ENCODE measurements around the gene PPP2R2D. TPM values are rescaled to one million over a fixed set of nuclear protein-coding genes. Genes with fewer than 3 reads are reported as not detected.
"Not testable (repeated sequence)": the region's sequence is repeated elsewhere in the genome, so short reads cannot be mapped to it uniquely, and the experiment has no call there.

Gene PPP2R2D
- total and polyA plus RNA-seq, 9 donors, result 25.2 to 33.2 (median 28.4) TPM

DNA sequence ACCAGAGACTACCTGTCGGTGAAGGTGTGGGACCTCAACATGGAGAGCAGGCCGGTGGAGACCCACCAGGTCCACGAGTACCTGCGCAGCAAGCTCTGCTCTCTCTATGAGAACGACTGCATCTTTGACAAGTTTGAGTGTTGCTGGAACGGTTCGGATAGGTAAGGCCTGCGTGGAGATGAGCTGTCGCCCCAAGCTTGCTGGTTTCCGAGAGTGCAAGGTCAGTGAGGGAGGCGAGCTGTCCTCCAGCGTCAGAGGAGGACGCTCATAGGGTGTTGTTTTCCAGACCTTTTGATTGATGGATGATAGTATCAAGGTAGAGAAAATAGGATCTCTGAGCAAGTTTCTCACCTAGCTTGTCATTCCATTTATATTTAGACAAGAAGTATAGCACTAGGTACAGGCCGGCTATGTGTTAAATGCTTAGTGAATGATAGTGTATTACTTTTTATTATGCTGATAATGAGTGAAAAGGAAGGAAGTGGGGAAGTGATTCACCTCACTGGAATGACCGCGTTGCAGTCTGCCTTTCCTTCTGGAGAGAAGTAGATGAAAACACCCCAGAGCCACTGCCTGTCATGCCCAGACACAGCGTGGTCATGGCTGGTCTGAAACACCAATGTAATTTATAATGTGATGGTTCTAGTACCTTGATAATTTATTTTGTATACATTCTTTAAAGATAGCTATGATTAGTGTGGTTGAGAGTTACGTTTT, 47.0 kb downstream of the PPP2R2D start:
- Histone ChIP-seq H3K36me3 (ENCODE audit: control insufficient read depth, insufficient read depth, low read length) (peaks cover 76% of the 10 kb centered on the region), H3K9me3 (replicated peaks; ENCODE audit: control insufficient read depth, low read depth, low read length) (no peaks in the 10 kb centered on the region), H3K4me3 (ENCODE audit: low read length) (no peak overlapping the region), H3K27ac (ENCODE audit: low read length) (no peak overlapping the region), H3K4me1 (ENCODE audit: control insufficient read depth, insufficient read depth, low read length) (no peaks in the 10 kb centered on the region), H3K27me3 (ENCODE audit: control insufficient read depth, insufficient read depth, low read length) (no peaks in the 10 kb centered on the region)
- DNase-seq, result no peak
- WGBS (ENCODE audit: insufficient coverage), result 100% methylated on average over 11 of the region's 18 CpGs

DNA sequence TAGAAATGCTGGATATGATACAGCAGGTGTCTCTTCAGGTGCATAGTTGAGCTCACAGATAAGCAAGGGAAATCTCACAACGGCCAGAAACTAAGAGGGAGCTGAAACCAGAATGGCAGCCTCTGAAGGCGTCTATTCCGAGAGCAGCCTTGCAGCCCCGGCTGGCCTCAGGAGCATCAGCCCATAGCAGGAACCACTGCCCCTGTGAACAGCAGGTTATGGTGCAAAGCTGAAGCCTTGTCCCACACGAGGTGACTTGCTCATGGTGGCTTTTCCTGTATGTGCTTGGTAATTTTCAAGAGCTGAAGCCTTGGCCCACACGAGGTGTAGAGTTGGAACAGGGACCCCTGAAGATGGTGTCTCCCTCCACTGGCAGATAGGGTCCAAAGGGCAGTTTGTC, 47.7 kb downstream of the PPP2R2D start:
- H3K4me1 ChIP-seq (ENCODE audit: control insufficient read depth, insufficient read depth, low read length), result no peaks in the 10 kb centered on the region
- 97% methylated on average over 5 of the region's 6 CpGs for WGBS (ENCODE audit: insufficient coverage)
- no peak overlapping the region for H3K4me3 ChIP-seq (ENCODE audit: low read length)
- H3K36me3 ChIP-seq (ENCODE audit: control insufficient read depth, insufficient read depth, low read length), result peaks cover 71% of the 10 kb centered on the region
- no peaks in the 10 kb centered on the region for H3K9me3 ChIP-seq (replicated peaks; ENCODE audit: control insufficient read depth, low read depth, low read length)
- DNase-seq, result no peak
- no peak overlapping the region for H3K27ac ChIP-seq (ENCODE audit: low read length)
- H3K27me3 ChIP-seq (ENCODE audit: control insufficient read depth, insufficient read depth, low read length), result no peaks in the 10 kb centered on the region

DNA sequence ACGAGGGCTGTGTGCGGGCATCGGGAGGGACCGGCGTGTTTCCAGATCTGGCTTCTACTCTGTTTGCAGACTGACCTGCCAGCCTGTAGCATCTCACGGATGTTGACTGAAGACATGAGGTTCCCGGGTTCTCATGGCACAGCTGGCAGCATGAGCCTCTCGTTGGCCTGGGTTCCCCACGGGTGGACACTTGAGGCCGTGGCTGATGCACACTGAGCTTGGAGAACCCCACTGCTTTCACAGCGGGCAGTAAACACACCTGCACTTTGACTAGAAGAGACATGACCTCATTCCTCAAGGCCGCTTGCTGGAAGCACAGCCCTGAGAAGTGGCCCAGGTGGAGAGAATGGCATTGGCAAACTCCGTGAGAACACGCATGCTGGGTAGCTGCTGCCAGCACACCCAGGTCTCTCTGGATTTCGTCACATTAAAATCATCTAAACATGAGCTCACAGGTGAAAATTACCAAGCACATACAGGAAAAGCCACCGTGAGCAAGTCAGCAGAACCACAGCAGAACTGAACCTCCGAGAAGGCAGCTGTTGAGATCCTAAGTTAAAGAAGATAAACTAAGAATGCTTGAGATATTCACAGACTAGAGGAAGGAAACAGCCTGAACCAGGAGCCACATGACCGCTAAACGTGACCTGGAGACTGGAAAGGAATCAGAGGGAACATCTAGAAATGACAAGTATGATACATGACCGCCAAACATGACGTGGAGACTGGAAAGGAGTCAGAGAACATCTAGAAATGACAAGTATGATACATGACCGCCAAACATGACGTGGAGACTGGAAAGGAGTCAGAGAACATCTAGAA, 48.4 kb downstream of the PPP2R2D start:
- WGBS (ENCODE audit: insufficient coverage), result 96% methylated on average over 15 of the region's 23 CpGs
- Histone ChIP-seq H3K27me3 (ENCODE audit: control insufficient read depth, insufficient read depth, low read length) (no peaks in the 10 kb centered on the region), H3K27ac (ENCODE audit: low read length) (no peak overlapping the region), H3K4me3 (ENCODE audit: low read length) (no peak overlapping the region), H3K4me1 (ENCODE audit: control insufficient read depth, insufficient read depth, low read length) (no peaks in the 10 kb centered on the region), H3K9me3 (replicated peaks; ENCODE audit: control insufficient read depth, low read depth, low read length) (no peaks in the 10 kb centered on the region), H3K36me3 (ENCODE audit: control insufficient read depth, insufficient read depth, low read length) (peaks cover 72% of the 10 kb centered on the region)
- no peak for DNase-seq

DNA sequence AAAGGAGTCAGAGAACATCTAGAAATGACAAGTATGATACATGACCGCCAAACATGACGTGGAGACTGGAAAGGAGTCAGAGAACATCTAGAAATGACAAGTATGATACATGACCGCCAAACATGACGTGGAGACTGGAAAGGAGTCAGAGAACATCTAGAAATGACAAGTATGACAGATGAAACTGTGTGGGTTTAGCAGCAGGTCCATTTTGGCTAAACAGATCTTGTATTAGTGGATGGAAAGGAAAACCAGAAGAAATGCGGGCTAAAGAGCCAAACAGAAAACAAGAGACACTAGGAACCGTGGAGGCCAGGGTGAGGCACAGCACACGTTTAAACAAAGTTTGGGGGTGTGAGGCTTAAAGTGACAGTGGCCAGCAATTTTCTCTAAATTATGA, 49.1 kb downstream of the PPP2R2D start:
- 92% methylated on average over 5 of the region's 7 CpGs for WGBS (ENCODE audit: insufficient coverage)
- H3K36me3 ChIP-seq (ENCODE audit: control insufficient read depth, insufficient read depth, low read length), result peaks cover 77% of the 10 kb centered on the region
- not testable (repeated sequence) for H3K27me3 ChIP-seq (ENCODE audit: control insufficient read depth, insufficient read depth, low read length); H3K9me3 ChIP-seq (replicated peaks; ENCODE audit: control insufficient read depth, low read depth, low read length); H3K4me1 ChIP-seq (ENCODE audit: control insufficient read depth, insufficient read depth, low read length); H3K4me3 ChIP-seq (ENCODE audit: low read length); H3K27ac ChIP-seq (ENCODE audit: low read length); DNase-seq

DNA sequence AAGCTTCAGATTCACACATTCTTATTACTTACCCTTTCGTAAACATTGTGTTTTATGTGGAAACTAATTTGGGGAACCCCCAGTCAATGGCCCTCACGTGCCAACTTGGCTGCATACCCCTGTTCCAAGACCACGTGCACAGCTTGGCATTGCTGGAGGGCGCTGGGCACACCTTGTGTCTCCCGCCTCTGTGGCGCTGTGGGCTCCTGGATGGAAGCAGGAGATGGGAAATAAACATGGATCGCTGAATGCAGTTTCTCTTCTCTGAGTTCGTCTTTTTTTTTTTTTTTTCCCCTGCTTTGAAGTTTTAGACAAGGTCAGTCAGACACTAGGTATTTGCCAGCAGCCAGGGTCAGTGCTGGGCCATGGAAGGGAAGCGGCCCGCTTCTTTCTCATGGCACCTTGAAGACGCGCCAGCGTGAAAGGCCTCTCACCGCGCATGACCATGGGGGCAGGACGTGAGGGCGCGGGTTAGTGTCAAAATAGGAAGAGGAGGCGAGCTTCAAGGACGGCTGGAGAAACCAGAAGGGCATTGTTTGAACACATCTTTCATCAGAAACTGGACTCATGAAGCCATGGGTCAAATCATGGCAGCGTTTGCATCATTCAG, 53.7 kb downstream of the PPP2R2D start:
- Histone ChIP-seq H3K4me3 (ENCODE audit: low read length) (no peak overlapping the region), H3K9me3 (replicated peaks; ENCODE audit: control insufficient read depth, low read depth, low read length) (no peaks in the 10 kb centered on the region), H3K27ac (ENCODE audit: low read length) (no peak overlapping the region), H3K27me3 (ENCODE audit: control insufficient read depth, insufficient read depth, low read length) (no peaks in the 10 kb centered on the region), H3K4me1 (ENCODE audit: control insufficient read depth, insufficient read depth, low read length) (no peaks in the 10 kb centered on the region), H3K36me3 (ENCODE audit: control insufficient read depth, insufficient read depth, low read length) (peaks cover 63% of the 10 kb centered on the region)
- DNase-seq, result no peak
- WGBS (ENCODE audit: insufficient coverage), result 94% methylated on average over 20 of the region's 21 CpGs

DNA sequence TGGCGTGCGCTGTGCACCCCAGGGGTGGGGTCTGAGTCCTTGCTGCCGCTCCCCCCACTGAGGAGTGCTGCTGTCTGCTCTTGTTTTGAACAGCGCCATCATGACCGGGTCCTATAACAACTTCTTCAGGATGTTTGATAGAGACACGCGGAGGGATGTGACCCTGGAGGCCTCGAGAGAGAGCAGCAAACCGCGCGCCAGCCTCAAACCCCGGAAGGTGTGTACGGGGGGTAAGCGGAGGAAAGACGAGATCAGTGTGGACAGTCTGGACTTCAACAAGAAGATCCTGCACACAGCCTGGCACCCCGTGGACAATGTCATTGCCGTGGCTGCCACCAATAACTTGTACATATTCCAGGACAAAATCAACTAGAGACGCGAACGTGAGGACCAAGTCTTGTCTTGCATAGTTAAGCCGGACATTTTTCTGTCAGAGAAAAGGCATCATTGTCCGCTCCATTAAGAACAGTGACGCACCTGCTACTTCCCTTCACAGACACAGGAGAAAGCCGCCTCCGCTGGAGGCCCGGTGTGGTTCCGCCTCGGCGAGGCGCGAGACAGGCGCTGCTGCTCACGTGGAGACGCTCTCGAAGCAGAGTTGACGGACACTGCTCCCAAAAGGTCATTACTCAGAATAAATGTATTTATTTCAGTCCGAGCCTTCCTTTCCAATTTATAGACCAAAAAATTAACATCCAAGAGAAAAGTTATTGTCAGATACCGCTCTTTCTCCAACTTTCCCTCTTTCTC, 55.0 kb downstream of the PPP2R2D start:
- Histone ChIP-seq H3K27ac (ENCODE audit: low read length) (no peak overlapping the region), H3K4me3 (ENCODE audit: low read length) (no peak overlapping the region), H3K27me3 (ENCODE audit: control insufficient read depth, insufficient read depth, low read length) (no peaks in the 10 kb centered on the region), H3K36me3 (ENCODE audit: control insufficient read depth, insufficient read depth, low read length) (peaks cover 62% of the 10 kb centered on the region), H3K4me1 (ENCODE audit: control insufficient read depth, insufficient read depth, low read length) (no peaks in the 10 kb centered on the region), H3K9me3 (replicated peaks; ENCODE audit: control insufficient read depth, low read depth, low read length) (no peaks in the 10 kb centered on the region)
- 97% methylated on average over 35 of the region's 38 CpGs for WGBS (ENCODE audit: insufficient coverage)
- no peak for DNase-seq

DNA sequence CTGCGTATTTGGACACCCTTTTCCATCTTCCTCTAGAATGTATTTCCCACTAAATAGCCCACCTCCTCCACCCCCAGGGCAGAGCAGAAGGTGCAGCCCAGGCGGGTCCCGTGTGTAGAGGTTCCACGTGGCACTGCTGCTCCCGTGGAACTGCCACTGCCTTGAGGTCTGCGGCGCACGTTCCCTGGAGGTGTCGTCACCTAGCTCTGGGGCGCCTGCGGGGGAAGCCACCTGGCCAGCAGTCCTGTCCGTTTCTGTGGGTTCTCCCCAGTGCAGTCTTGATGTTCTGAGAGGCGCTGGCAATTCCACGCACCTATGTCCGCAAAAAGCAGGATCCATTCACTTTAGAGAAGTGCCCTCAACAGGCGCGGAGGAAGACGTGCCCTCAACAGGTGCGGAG, 59.0 kb downstream of the PPP2R2D start:
- no peak for DNase-seq
- Histone ChIP-seq H3K27ac (ENCODE audit: low read length) (no peak overlapping the region), H3K36me3 (ENCODE audit: control insufficient read depth, insufficient read depth, low read length) (peaks cover 39% of the 10 kb centered on the region), H3K9me3 (replicated peaks; ENCODE audit: control insufficient read depth, low read depth, low read length) (no peaks in the 10 kb centered on the region), H3K4me1 (ENCODE audit: control insufficient read depth, insufficient read depth, low read length) (peaks cover 9% of the 10 kb centered on the region), H3K27me3 (ENCODE audit: control insufficient read depth, insufficient read depth, low read length) (no peaks in the 10 kb centered on the region), H3K4me3 (ENCODE audit: low read length) (no peak overlapping the region)
- 87% methylated on average over 19 of the region's 19 CpGs for WGBS (ENCODE audit: insufficient coverage)

DNA sequence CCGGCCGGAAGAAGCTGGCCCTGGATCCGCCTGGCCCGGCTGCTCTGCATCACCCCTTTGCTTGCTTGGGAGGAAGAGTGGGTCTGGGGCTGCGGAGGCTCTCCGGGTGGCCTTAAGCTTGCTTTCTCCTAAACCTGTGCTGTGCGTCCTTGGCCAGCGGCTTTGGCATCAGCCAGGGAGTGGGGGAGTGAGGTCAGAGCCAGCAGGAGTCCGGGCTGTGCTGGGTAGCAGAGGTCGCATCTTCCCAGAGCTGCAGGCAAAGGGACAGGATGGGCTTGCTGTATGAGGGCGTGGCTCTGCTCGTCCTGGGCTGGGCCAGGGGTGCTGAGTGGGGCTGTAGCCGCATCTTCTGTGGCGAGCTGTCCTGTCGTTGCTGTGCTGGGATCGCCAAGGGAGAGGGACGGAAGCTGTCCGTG, 59.8 kb downstream of the PPP2R2D start:
- DNase-seq, result no peak
- peaks cover 9% of the 10 kb centered on the region for H3K4me1 ChIP-seq (ENCODE audit: control insufficient read depth, insufficient read depth, low read length)
- H3K9me3 ChIP-seq (replicated peaks; ENCODE audit: control insufficient read depth, low read depth, low read length), result no peaks in the 10 kb centered on the region
- no peak overlapping the region for H3K4me3 ChIP-seq (ENCODE audit: low read length)
- no peaks in the 10 kb centered on the region for H3K27me3 ChIP-seq (ENCODE audit: control insufficient read depth, insufficient read depth, low read length)
- peaks cover 35% of the 10 kb centered on the region for H3K36me3 ChIP-seq (ENCODE audit: control insufficient read depth, insufficient read depth, low read length)
- no peak overlapping the region for H3K27ac ChIP-seq (ENCODE audit: low read length)
- WGBS (ENCODE audit: insufficient coverage), result 71% methylated on average over 17 of the region's 18 CpGs

DNA sequence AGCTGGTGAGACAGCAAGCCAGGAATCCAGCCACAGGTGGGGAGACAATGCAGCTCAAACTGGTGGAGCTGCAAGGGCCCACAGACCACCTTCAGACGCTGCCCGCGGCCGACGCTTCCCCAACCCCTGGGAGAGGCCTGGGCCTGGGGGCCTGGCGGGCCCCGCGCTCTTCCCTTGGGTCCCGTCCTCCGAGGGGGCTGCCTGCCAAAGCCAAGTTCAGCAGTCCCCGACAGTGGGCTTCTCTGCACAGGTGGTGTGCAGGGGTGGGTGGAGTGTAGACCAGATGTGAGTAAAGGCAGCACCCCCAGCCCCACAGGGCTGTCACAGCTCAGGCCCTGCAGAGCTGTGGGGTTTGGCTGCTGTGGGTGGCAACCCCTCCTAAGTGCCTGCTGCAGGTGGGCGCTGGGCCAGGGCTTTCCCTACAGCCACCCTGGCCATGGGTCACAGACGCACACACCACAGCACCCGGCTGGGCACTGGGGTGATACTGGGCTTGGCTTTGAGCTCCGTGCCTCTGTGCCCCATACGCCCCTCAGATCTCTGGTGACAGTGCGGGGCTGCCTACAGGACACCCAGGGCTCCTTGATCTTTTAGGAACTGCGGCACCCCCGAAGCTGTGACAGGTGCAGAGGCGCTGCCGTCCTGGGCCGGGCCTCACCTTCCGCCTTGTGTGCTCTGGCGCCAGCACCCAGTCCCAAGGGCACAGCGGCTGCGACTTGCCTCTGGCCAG, 60.4 kb downstream of the PPP2R2D start:
- no peak overlapping the region for H3K4me3 ChIP-seq (ENCODE audit: low read length)
- WGBS (ENCODE audit: insufficient coverage), result 77% methylated on average over 23 of the region's 26 CpGs
- peaks cover 31% of the 10 kb centered on the region for H3K36me3 ChIP-seq (ENCODE audit: control insufficient read depth, insufficient read depth, low read length)
- no peak for DNase-seq
- peaks cover 9% of the 10 kb centered on the region for H3K4me1 ChIP-seq (ENCODE audit: control insufficient read depth, insufficient read depth, low read length)
- no peaks in the 10 kb centered on the region for H3K9me3 ChIP-seq (replicated peaks; ENCODE audit: control insufficient read depth, low read depth, low read length)
- no peaks in the 10 kb centered on the region for H3K27me3 ChIP-seq (ENCODE audit: control insufficient read depth, insufficient read depth, low read length)
- H3K27ac ChIP-seq (ENCODE audit: low read length), result no peak overlapping the region
